T-helper 1 cell (primary cell): ENCODE measurements around the gene DYNC1I1.

ENCODE experiments used
- DNase-seq, 5 donors: peaks; one replicate each; pipeline ENCODE4 v3.0.0-alpha.2; 2012 to 2020

DYNC1I1 gene

GRCh38 chr7:95863623-95864022 lies 91.3 kb downstream of the DYNC1I1 start:
- DNase-seq, result no peak

GRCh38 chr7:95865716-95866371 lies 93.5 kb downstream of the DYNC1I1 start:
- no peak for DNase-seq

- DNase-seq, result no peak
Observed at GRCh38 chr7:95867309-95867708, 95.0 kb downstream of the DYNC1I1 start.

- DNase-seq, result peak in 1 of 5 donors; percentile 2
Observed at GRCh38 chr7:95871075-95871848, 98.9 kb downstream of the DYNC1I1 start.

GRCh38 chr7:95871896-95872295 lies 99.5 kb downstream of the DYNC1I1 start:
- no peak for DNase-seq

GRCh38 chr7:95874129-95874528 lies 101.8 kb downstream of the DYNC1I1 start:
- DNase-seq, result no peak

- no peak for DNase-seq
Observed at GRCh38 chr7:95874541-95875265, 102.3 kb downstream of the DYNC1I1 start.

GRCh38 chr7:95875519-95875918 lies 103.2 kb downstream of the DYNC1I1 start:
- no peak for DNase-seq

GRCh38 chr7:95878677-95879076 lies 106.3 kb downstream of the DYNC1I1 start:
- no peak for DNase-seq

- DNase-seq, result no peak
Observed at GRCh38 chr7:95881597-95881996, 109.2 kb downstream of the DYNC1I1 start.

- no peak for DNase-seq
Observed at GRCh38 chr7:95883217-95883616, 110.9 kb downstream of the DYNC1I1 start.

GRCh38 chr7:95886501-95887090 lies 114.2 kb downstream of the DYNC1I1 start:
- DNase-seq, result no peak

GRCh38 chr7:95893484-95893883 lies 121.1 kb downstream of the DYNC1I1 start:
- DNase-seq, result no peak

GRCh38 chr7:95897557-95898251 lies 125.3 kb downstream of the DYNC1I1 start:
- DNase-seq, result no peak

GRCh38 chr7:95899919-95900513 lies 127.7 kb downstream of the DYNC1I1 start:
- DNase-seq, result no peak

- DNase-seq, result no peak
Observed at GRCh38 chr7:95901006-95901405, 128.7 kb downstream of the DYNC1I1 start.

- no peak for DNase-seq
Observed at GRCh38 chr7:95904099-95904498, 131.7 kb downstream of the DYNC1I1 start.

- DNase-seq, result no peak
Observed at GRCh38 chr7:95905167-95905566, 132.8 kb downstream of the DYNC1I1 start.

- peak in 1 of 5 donors; percentile 1 for DNase-seq
Observed at GRCh38 chr7:95906851-95907250, 134.5 kb downstream of the DYNC1I1 start.

GRCh38 chr7:95907337-95907736 lies 135.0 kb downstream of the DYNC1I1 start:
- no peak for DNase-seq

GRCh38 chr7:95908499-95908898 lies 136.1 kb downstream of the DYNC1I1 start:
- no peak for DNase-seq

- no peak for DNase-seq
Observed at GRCh38 chr7:95910341-95910740, 138.0 kb downstream of the DYNC1I1 start.
